Uterus (tissue), 4 donors: ENCODE measurements around the gene METAP1. TPM values are rescaled to one million over a fixed set of nuclear protein-coding genes. Genes with fewer than 3 reads are reported as not detected.
"Not testable (repeated sequence)": the region's sequence is repeated elsewhere in the genome, so short reads cannot be mapped to it uniquely, and the experiment has no call there.

Experiments
- DNase-seq, 2 donors: peaks; one replicate each; pipeline ENCODE4 v3.0.0-alpha.2; 2019 to 2020
- H3K27ac ChIP-seq, 2 donors: fragments of 200-600 bp; sonication (generic); 1 replicate in 1 of 2; 2 replicates in 1 of 2; pipeline ENCODE4 v1.5.1; 2016 to 2018
- H3K27me3 ChIP-seq, 2 donors: fragments of 200-600 bp; sonication (generic); one replicate each; pipeline ENCODE4 v1.5.1; 2018 to 2019; ENCODE audit warnings: control low read depth in 1 of 2
- H3K36me3 ChIP-seq, 2 donors: fragments of 200-600 bp; sonication (generic); one replicate each; pipeline ENCODE4 v1.5.1; 2019; ENCODE audit warnings: control low read depth in 1 of 2
- H3K4me1 ChIP-seq, 2 donors: fragments of 200-600 bp; sonication (generic); one replicate each; pipeline ENCODE4 v1.5.1; 2018 to 2019; ENCODE audit warnings: control low read depth in 1 of 2
- H3K4me3 ChIP-seq, 2 donors: fragments of 200-600 bp; sonication (generic); 1 replicate in 1 of 2; 2 replicates in 1 of 2; pipeline ENCODE4 v1.5.1; 2018 to 2019; ENCODE audit warnings: mild to moderate bottlenecking in 1 of 2
- H3K9me3 ChIP-seq, 2 donors: fragments of 200-600 bp; sonication (generic); one replicate each; pipeline ENCODE4 v1.5.1; 2019; ENCODE audit warnings: control low read depth in 1 of 2
- POLR2A ChIP-seq, 2 donors: fragments of 450-650 bp; IDR thresholded peaks; one replicate each; pipeline ENCODE4 v1.6.1; 2016; ENCODE audit warnings: antibody characterized with exemption in 2 of 2, mild to moderate bottlenecking in 1 of 2, moderate library complexity in 1 of 2
- intact Hi-C: fragments of 100-400 bp; cut with DNase I; formaldehyde crosslinking; loops from one replicate; pipeline ENCODE4 v1.15.1; 2023; ENCODE audit warnings: low total_unique reads
- total RNA-seq, 4 donors: library from RNA; depleted of rRNA in 3 of 4; stranded (reverse); fragments of >200 nt in 3 of 4; gene quantifications; one replicate each; pipeline versions ENCODE4 v1.1.0 to v1.2.4, GENCODE V29; 2014 to 2023
- TF ChIP-seq, protein P1 (sequence below), 4 experiments: fragments of 200-600 bp in 2 of 4; fragments of 450-650 bp in 2 of 4; sonication (generic) in 2 of 4; IDR thresholded peaks; one replicate each; pipeline ENCODE4 v1.5.1; 2016 to 2019; ENCODE audit warnings: antibody characterized with exemption in 4 of 4, mild to moderate bottlenecking in 2 of 4, moderate library complexity in 1 of 4
- donor health status: DM: yes; HTN: yes; CAD: no.

METAP1 gene
- total RNA-seq, 4 donors from 2014 or later: 34.1 to 50.7 (median 36.3) TPM

DNA sequence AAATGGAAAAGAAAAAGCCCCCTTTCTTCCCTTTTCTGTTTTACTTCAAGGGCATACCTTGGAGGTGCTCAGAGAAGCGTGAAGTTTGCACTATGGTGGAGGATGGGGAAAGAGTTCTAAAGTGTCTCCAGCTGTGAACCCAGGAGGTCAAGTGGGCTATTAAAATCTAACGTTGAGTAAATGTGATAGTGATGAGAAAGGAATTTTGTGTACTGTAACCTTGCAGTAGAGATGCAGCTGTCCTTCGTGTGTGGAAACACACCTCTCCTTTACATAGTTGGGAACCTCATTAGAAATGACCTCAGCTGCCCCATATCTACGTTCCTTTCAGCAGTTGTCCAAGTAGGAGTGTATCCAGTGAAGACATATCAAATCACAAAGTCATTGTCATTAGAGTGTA is 66.6 kb downstream of the METAP1 start:
- TF ChIP-seq, protein P1, sequence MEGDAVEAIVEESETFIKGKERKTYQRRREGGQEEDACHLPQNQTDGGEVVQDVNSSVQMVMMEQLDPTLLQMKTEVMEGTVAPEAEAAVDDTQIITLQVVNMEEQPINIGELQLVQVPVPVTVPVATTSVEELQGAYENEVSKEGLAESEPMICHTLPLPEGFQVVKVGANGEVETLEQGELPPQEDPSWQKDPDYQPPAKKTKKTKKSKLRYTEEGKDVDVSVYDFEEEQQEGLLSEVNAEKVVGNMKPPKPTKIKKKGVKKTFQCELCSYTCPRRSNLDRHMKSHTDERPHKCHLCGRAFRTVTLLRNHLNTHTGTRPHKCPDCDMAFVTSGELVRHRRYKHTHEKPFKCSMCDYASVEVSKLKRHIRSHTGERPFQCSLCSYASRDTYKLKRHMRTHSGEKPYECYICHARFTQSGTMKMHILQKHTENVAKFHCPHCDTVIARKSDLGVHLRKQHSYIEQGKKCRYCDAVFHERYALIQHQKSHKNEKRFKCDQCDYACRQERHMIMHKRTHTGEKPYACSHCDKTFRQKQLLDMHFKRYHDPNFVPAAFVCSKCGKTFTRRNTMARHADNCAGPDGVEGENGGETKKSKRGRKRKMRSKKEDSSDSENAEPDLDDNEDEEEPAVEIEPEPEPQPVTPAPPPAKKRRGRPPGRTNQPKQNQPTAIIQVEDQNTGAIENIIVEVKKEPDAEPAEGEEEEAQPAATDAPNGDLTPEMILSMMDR (IDR thresholded peaks at IDR 0.05): no peak
- TF ChIP-seq POLR2A (IDR thresholded peaks at IDR 0.05): no peak
- DNase-seq: no peak
- H3K27me3 ChIP-seq: no peaks in the 10 kb centered on the region
- no peaks in the 10 kb centered on the region for H3K9me3 ChIP-seq
- no peaks in the 10 kb centered on the region for H3K4me1 ChIP-seq
- intact Hi-C loops: no loop called here
- no peaks in the 10 kb centered on the region for H3K36me3 ChIP-seq
- no peak overlapping the region for H3K4me3 ChIP-seq
- no peak overlapping the region for H3K27ac ChIP-seq

DNA sequence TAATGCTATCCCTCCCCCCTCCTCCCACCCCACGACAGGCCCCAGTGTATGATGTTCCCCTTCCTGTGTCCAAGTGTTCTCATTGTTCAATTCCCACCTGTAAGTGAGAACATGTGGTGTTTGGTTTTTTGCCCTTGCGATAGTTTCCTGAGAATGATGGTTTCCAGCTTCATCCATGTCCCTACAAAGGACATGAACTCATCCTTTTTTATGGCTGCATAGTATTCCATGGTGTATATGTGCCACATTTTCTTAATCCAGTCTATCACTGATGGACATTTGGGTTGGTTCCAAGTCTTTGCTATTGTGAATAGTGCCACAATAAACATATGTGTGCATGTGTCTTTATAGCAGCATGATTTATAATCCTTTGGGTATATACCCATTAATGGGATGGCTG is 70.0 kb downstream of the METAP1 start:
- H3K9me3 ChIP-seq, H3K27ac ChIP-seq, DNase-seq, H3K4me3 ChIP-seq, intact Hi-C loops, H3K4me1 ChIP-seq, H3K27me3 ChIP-seq, H3K36me3 ChIP-seq: not testable (repeated sequence)

DNA sequence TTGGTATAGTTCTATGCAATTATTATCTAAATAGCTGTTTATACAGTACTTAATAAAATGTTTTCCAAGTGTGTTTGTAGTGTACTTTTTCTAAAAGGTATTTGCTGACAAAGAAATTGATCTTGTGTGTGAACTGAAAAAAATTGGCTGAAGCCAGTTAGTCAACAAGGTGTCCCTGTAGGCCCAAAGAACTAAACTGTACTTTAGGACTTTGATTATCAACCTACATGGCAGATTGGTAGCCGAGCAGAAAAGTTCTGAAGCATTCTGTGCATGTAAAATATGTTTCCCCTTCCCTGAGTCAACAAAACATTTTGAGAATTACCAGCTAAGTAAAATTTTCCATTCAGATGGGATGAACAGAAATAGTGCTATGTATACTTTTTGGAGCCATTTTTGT is 72.1 kb downstream of the METAP1 start:
- Histone ChIP-seq H3K4me1 (no peaks in the 10 kb centered on the region), H3K9me3 (no peaks in the 10 kb centered on the region), H3K36me3 (no peaks in the 10 kb centered on the region), H3K4me3 (no peak overlapping the region), H3K27ac (no peak overlapping the region), H3K27me3 (no peaks in the 10 kb centered on the region)
- intact Hi-C loops: no loop called here
- no peak for DNase-seq
- no peak for TF ChIP-seq POLR2A (IDR thresholded peaks at IDR 0.05)
- TF ChIP-seq, protein P1 (IDR thresholded peaks at IDR 0.05): no peak

DNA sequence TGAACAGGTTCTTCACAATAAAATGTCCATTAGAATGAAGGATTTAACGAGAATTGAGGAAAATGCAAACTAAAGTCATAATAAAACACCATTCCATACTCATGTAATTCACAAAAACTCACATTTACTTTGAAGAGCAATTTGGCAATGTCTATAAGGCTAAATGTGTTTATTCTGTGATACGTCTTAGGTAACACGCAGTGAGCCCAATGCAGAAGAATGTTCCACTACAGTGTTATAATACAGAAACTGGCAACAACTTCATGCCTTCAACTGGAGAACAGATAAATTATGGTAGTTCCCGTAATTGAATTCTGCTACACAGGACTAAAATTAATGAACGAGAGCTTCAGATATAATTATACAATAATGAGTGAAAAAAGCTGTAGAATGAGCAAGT is 75.6 kb downstream of the METAP1 start:
- no peak for DNase-seq
- no peaks in the 10 kb centered on the region for H3K27me3 ChIP-seq
- intact Hi-C loops: no loop called here
- no peaks in the 10 kb centered on the region for H3K4me1 ChIP-seq
- no peaks in the 10 kb centered on the region for H3K36me3 ChIP-seq
- peak overlapping the region; percentile 41 to 59 for H3K27ac ChIP-seq
- H3K4me3 ChIP-seq: no peak overlapping the region
- no peaks in the 10 kb centered on the region for H3K9me3 ChIP-seq
- no peak for TF ChIP-seq POLR2A (IDR thresholded peaks at IDR 0.05)
- TF ChIP-seq, protein P1 (IDR thresholded peaks at IDR 0.05): no peak

DNA sequence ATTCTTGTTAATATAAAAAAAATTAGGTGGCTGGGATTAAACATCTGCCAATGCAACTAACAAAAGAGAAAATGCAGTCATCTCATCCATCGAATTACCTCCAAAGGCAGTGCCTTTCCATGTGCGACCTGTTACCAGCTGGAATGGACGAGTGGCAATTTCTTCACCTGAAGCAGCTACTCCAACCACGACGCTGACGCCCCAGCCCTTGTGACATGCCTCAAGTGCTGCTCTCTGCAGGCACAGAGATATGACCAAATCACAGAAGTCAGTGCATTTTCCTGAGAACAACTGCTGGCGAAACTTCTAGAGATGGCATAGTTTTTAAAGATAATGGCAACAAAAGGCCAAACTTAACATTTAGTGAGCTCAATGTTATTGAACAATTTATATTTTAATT is 79.3 kb downstream of the METAP1 start:
- H3K4me3 ChIP-seq: no peak overlapping the region
- intact Hi-C loops: no loop called here
- no peaks in the 10 kb centered on the region for H3K9me3 ChIP-seq
- no peaks in the 10 kb centered on the region for H3K4me1 ChIP-seq
- H3K36me3 ChIP-seq: no peaks in the 10 kb centered on the region
- H3K27me3 ChIP-seq: no peaks in the 10 kb centered on the region
- TF ChIP-seq, protein P1 (IDR thresholded peaks at IDR 0.05): no peak
- DNase-seq: no peak
- no peak overlapping the region for H3K27ac ChIP-seq

DNA sequence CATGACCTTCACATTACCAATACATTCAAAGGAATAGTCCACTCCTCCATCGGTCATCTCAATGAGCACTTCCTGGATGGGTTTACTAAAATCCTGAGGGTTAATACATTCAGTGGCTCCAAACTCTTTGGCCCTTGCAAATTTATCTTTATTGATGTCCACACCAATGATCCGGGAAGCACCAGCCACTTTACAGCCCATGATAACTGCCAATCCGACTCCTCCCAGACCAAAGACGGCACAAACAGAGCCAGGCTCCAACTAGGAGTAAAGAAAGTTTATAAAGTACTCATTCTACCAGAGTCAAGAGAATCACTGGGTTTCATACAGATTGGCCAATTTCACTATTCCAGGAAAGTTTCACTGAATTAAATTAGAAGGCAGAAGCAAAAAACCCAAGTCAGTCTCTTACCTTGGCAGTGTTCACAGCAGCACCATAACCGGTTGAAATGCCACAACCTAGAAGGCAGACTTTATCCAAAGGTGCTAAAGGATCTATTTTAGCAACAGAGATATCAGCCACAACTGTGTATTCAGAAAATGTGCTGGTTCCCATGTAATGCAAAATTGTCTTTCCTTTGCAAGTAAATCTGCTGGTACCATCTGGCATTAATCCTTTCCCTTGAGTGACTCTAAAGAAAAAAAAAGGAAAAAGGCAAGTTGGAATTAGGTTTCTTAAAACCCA is 80.9 kb downstream of the METAP1 start:
- Histone ChIP-seq H3K4me1 (no peaks in the 10 kb centered on the region), H3K27me3 (no peaks in the 10 kb centered on the region), H3K4me3 (no peak overlapping the region), H3K27ac (no peak overlapping the region), H3K36me3 (no peaks in the 10 kb centered on the region), H3K9me3 (no peaks in the 10 kb centered on the region)
- intact Hi-C loops: no loop called here
- no peak for TF ChIP-seq POLR2A (IDR thresholded peaks at IDR 0.05)
- TF ChIP-seq, protein P1 (IDR thresholded peaks at IDR 0.05): no peak
- no peak for DNase-seq
